Activated CD4-positive, alpha-beta T cell treated with anti-CD3 and anti-CD28 coated beads, Interleukin-2, Interleukin-4, amounts not matched to agents 100 ng/mL and 50 ng/mL, durations not matched to agents 16 hours and 8 hours (primary cell): ENCODE results near the gene MTMR2.

Experiments
- DNase-seq: peaks from one replicate; pipeline ENCODE4 v3.0.0-alpha.2; 2020; ENCODE audit warnings: low spot score

MTMR2 gene

DNA sequence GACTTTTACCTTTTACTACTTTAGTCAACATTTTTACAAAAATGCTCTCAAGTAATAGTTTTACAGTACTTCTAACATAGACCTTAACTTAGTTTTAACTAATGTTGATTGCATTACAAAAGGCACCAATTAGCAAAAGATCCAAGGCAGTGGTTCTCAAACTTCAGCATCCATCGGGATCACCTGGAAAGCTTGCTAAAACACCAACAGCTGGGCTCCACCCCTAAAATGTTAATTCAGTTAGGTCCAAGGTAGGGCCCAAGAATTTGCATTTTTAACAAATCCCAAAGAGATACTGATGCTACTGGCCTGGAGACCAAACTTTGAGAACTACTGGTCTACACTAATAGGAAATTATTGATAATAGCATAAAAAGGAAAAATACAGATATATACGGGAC lies 5.9 kb downstream of the MTMR2 start:
- DNase-seq: no peak

DNA sequence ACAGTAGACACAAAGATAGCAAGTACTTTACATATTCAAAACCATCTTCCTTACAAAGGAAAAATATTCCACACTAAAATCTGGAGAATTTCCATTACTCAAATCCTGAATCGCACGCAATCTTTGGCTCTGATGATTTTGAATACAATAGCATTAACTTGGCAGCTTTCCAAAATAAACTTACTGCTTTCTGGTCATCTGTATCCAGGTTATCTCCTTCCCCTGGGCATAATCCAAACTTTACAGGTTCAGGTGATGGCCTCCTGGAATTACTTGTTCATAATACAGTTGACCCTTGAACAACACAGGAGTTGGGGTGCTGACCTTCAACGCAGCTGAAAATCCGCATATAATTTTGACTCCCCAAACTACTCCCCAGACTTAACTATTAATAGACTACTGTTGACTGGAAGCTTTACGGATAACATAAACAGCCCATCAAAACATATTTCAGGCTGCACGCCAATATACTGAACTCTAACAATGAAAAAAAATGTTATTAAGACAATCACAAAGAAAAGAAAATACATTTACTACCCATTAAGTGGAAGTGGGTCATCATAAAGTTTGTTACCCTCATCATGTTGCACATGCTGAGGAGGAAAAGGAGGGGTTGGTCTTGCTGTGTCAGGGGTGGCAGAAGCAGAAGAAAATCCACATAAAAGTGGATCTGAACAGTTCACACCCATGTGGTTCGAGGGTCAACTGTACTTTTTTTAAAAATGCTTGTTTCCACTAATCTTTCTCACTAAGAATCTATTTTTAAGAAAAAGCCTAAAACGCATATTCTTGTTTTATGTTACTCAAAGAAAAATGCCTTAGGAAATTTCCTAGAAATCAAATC lies 6.5 kb downstream of the MTMR2 start:
- no peak for DNase-seq

DNA sequence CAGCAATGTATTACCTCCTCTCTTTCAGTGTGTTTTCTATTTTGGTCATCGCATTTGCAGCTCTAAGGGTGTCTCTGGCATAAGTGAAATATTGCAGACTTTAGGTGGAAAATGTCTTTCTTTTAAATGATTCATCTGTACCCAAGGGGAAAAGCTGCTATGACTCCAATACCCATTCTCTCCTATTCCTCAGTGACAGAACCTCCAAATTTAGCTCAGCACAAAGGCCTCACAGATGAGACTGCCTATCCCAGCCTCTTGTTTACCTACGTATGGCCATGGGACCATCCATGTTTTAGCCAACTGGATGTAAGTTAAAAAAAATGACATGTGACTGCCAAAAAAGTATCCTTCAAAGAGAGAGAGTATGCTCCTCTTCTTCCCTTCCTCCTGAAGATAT lies 7.9 kb downstream of the MTMR2 start:
- DNase-seq: peak; percentile 14

GRCh38 chr11:95915051-95915450 lies 8.9 kb downstream of the MTMR2 start:
- DNase-seq: no peak

- no peak for DNase-seq
Observed at GRCh38 chr11:95913830-95914615, 9.9 kb downstream of the MTMR2 start.

- DNase-seq: no peak
Observed at GRCh38 chr11:95912902-95913560, 10.9 kb downstream of the MTMR2 start.

- no peak for DNase-seq
Observed at GRCh38 chr11:95911369-95911759, 12.5 kb downstream of the MTMR2 start.

DNA sequence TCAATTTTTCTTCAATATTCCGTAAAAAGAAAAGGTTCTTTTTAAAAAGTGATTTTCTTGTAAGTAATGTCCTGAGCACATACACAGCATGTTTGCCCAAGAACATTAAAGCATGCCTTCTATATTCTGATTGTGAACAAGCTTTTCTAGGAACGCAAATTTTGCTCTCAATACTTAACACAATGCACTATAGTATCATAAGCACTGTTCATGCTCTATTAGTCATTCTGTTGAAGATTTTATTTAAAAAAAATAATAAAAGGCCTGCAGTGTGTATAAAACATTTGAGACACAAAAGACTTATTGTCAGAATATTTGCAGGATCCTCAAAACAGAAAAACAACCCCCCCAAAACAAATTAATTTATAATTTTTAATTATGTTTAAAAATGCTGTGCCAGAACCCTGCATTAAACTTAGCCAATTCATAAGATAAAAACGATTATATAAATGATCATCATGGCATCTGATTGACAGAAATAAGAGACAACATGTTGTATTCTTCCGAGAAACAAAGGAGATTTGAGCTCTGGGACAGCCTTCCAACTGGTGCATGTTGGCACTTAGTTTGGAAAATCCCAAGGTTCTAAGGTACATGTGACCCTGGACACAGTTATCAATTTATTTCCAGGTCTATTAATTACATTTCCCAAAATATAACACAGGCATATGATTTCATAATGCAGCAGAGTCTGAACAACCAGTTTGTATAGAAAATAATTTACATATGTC lies 13.1 kb downstream of the MTMR2 start:
- no peak for DNase-seq

DNA sequence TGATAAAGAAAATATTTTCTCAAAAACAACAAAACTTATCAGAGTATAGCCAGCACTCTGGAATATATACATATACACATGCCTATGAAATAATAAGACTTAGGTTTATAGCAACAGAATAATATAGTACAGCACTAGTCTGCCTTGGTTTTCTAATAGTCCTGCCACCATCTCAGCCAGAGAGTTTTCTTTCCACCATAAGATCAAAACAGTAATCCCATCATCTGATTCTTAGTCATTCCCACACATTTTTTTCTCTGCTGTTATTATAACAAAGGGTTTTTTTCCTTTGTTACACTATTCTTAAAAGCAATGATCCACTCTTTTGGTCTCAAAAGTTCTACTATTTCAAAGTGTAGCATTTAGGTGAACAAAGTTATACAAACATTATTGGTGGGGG lies 15.1 kb downstream of the MTMR2 start:
- DNase-seq: no peak

DNA sequence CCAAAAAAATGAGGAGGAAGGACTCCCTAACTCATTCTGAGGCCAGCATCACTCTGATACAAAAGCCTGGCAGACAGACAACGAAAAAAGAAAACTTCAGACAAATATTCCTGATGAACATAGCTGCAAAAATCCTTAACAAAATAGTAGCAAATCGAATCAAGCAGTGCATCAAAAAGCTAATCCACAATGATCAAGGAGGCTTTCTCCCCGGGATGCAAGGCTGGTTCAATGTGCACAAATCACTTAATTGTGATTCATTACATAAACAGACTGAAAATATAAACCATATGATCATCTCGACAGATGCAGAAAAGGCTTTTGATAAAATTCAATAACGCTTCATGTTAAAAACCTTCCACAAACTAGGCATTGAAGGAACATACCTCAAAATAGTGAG lies 16.4 kb downstream of the MTMR2 start:
- DNase-seq: no peak

- no peak for DNase-seq
Observed at GRCh38 chr11:95904009-95904650, 19.8 kb downstream of the MTMR2 start.

DNA sequence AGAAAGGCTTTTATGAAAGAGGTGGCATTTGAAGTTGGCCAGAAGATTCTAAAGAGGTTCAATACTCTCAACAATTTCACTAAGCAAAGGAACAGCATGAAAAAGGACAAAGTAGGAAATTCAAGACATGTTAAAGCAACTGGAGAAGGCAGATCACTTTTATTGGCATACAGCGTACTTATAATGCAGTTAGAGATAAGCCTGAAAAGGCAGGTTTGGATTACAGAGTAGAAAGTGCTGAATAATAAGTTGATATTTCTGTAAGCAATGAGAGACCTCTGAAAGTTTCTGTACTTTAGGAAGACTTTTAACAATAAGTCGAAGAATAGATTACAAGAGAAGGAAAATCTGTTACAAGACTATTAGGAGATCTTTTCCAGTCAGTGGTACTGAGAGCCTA lies 25.1 kb downstream of the MTMR2 start:
- no peak for DNase-seq

GRCh38 chr11:95897731-95898130 lies 26.2 kb downstream of the MTMR2 start:
- DNase-seq: no peak

DNA sequence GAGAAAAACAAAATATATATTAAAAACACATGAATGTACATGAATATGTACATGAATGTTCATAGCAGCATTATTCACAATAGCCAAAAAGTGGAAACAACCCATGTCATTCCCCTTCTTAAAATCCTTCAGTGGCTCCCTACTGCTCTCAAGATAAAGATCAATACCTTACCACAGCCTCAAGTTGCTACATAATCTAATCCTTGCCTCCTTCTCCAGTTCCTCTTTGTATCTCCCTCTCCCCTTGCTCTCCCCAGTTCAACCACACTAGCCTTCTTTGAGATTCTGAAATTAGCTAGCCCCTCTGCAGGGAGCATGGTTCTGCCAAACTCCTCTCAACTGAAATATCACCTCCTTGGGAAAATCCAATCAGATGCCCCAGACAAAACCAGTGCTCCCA lies 28.1 kb downstream of the MTMR2 start:
- DNase-seq: no peak

DNA sequence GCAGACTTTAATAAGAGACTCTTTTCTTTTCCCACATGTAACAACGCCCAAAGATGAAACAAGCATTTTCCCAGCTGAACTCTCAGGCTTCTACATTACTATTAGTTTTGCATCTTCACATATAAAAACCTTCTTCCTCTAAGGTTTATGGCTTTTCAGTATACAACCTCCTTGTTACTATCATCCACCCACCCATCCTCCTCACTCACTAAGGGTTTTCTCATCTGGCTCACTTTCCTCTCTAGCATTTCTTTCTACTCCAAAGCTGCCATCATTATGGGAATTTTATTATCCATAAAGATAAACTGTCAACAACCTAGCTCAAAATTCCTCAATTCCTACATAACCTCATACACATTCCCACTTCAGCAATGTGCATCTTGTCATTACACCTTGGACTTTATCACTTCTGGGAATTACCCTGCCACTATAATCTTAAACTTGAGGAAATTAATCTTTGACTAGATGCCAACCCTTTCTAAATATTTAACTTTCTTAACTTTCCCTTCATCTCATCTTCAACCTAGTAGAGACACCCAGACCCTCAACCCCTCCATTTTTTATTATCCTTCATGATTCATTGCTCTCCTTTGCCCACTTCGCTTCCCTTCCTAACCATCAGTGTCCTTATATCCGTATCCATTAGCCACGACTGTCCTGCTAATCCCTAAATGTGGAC lies 30.9 kb downstream of the MTMR2 start:
- DNase-seq: no peak

GRCh38 chr11:95892492-95892891 lies 31.4 kb downstream of the MTMR2 start:
- no peak for DNase-seq

DNA sequence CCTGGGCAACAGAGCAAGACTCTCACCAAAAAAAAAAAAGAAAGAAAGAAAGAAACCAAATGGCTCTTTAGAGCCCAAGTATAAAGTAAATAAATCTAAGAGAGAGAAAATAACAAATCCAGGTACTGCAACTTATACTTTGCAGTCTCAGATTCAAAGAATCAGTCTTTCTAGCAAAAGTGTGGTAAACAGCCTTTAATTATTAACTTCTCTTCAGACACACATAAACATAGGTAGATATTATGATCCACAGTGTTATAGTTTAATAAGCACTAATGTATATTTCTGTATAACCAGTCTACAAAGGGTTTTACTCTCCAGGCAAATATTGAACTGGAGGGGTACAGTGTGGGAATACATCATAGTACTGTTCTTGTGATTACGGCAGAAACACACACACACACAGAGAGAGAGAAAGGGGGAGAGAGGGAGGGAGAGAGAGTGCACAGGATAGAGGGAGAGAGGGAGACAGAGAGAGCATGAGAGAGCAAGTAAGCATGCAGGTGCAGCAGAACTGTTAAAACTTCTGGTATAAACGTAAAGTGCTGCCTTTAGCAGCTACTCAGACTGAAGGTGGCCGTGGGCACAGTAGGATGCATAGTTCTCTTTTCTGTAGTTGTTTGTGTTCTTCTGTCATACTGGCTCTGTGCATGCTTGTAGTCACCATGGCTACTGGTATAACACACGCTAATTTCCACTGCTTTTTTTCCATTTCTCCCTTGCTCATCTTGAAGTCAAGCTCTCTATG lies 32.3 kb downstream of the MTMR2 start:
- DNase-seq: no peak

DNA sequence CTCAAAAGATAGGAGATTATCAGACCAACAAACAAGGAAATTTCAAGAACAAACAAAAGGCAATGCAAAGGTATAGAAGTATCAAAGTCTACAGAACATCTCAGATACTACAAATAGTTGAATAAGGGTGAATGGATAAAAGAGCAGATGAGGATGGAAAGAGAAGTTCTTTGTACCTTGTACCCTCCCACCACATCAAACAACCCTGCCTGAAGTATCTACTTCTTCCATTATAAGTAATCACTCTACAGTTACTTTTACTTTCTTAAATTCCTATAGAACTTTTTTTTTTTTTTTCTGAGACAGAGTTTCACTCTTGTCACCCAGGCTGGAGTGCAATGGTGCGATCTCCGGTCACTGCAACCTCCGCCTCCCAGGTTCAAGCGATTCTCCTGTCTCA lies 35.1 kb downstream of the MTMR2 start:
- DNase-seq: no peak

GRCh38 chr11:95888439-95888838 lies 35.5 kb downstream of the MTMR2 start:
- DNase-seq: no peak

- DNase-seq: no peak
Observed at GRCh38 chr11:95886462-95886861, 37.4 kb downstream of the MTMR2 start.
